Medulla oblongata (tissue), 1 donor: ENCODE data around the gene BDH2.
A peak's percentile ranks its signal among the peaks of the same experiment; 100 is the strongest.

Experiments
- DNase-seq: peaks from one replicate; pipeline ENCODE4 v3.0.0-alpha.2; 2015; ENCODE audit errors: extremely low spot score

BDH2 gene

GRCh38 chr4:103085555-103086196, 14.0 kb downstream of the BDH2 start:
- no peak for DNase-seq

- no peak for DNase-seq
These were observed 20.0 kb downstream of the BDH2 start for GRCh38 chr4:103079621-103080020.

DNA sequence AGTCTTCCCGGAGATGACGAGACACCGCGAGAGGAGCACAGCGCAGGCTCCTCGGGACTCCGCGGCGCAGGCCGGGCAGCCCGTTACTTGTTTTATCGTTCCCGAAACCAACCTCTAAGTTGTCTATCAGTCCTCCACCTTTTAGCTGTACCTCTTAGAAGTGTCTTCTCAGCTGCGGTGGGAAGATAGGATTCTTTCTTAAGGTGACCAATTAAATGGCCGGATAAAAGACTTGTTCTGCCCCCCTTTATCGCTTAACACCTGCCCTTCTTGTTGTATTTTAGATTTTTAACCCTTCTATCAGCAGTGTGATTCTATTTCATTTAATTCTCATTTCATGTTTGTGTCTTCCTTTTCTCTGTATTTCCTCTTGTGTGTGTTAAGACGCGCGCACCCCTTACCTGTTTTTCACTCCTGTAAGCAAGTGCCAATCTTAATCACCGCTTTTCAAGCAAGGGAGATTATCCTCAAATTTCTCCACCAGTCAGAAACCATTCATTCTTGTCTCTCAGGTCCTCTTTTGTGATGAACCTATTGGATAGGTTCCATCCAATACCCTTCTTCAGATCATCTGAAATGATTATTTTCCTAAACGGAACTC, 22.8 kb downstream of the BDH2 start, which contains the start of gene SLC9B2:
Gene SLC9B2 (minus strand): TSS at position 15 of the 601 bp plus-strand sequence. CDS start 9,211 bp downstream, outside the sequence.
- DNase-seq: no peak

GRCh38 chr4:103075894-103076746, 23.5 kb downstream of the BDH2 start:
- peak; percentile 59 for DNase-seq

DNA sequence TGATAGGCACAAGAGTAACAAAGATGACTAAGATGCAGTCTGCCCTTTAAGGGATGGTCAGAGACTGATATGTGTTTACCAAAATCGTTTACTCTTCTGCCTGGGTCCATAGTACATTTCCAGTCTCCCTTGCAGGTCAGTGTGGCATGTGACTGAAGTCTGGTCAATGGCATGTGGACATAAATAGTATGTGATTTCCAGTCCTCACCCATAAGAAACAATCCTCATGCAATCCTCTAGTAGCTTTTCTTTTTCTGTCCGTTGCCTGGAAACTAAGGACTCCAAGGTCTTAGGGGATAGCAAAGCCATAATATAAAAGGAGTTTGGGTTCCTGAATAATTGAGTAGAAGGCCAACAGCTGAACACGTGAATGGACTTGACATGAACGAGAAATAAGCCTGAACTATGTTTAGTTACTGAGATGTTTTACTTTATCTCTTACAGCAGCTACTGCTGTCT, 24.2 kb downstream of the BDH2 start:
- DNase-seq: peak; percentile 11

- no peak for DNase-seq
These were observed 24.7 kb downstream of the BDH2 start for GRCh38 chr4:103074744-103075434.

DNA sequence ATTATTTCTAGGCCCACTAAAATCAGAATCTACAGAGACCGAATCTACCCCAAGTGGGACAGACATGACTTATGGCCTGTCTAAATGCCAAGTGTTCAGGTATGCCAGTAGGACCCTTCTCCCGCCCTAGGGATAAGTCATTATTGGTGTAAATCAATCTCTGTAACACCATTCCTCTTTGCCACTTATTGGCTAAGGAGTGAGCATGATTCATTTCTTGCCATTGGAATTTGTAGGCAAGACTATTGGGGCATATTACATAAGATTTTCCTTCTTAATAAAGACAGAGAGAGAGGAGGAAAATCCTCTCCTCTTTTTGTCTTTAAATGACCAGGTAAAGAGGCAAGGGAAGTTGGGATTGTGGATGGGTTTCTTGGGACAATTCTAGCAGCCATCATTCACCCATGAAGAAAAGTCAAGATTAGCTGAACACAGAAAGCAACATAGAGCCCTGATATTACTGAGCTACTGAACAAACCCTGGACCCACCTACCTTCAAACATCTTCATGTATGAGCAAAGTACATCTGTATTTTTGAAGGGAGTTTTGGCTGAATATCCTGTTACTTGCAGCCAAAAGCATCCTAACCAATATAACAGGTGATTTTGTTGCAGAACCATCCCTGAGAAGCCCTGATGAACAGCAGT, 25.7 kb downstream of the BDH2 start:
- no peak for DNase-seq

GRCh38 chr4:103067841-103068547, 31.6 kb downstream of the BDH2 start:
- DNase-seq: no peak

- no peak for DNase-seq
These were observed 39.0 kb downstream of the BDH2 start for GRCh38 chr4:103060453-103061148.

GRCh38 chr4:103054030-103054429, 45.6 kb downstream of the BDH2 start:
- no peak for DNase-seq

DNA sequence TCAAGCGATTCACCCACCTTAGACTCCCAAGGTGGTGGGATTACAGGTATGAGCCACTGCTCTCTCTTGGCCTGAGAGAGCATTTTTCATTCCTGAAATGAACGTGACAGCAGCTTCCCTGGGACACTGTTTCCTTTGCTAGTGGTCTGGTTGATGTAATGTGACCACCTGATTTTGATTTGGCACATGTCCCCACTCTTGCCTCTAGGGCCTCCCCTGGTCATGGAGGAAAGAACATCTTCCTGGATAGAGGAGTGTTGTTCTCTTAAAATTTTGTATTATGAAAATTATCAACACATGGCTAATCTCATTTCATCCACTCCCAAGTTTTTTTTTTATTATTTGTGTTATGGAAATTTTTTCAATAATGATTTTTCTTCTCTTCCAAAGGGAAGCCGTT, 46.9 kb downstream of the BDH2 start:
- no peak for DNase-seq

GRCh38 chr4:103052145-103052544, 47.5 kb downstream of the BDH2 start:
- DNase-seq: no peak

DNA sequence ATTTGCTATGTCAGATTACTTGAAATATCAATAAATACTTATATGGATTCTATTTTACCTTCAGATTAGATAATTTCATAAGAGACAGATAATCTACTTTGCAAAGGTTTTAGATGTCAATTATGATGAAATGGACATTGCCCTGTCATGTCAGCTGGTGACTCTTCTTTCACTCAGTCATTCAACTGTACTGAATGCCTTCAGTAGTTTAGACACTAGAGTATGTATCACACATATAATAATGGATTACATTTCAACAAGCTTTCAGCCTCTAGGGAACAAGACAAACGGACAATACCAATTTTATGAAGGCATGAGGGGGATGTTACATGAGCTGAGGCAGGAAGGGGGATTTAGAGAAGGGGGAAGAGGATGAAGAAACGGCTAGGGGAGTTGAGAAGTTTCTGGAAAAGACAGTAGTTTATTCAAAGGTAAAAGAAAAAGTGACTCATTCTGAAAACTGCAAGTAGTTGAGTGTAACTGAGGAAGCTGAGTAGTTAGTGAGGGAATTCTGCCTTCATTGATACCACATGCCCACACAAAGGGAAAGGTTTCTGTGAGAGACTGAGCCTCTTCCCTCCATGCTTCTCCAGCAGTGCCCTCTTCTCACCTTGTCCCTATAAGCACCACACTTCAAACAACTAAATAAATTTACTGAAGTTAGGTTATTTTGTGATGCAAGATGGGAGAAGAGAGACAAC, 48.7 kb downstream of the BDH2 start:
- DNase-seq: no peak

GRCh38 chr4:103046416-103047290, 53.0 kb downstream of the BDH2 start:
- DNase-seq: peak; percentile 45

DNA sequence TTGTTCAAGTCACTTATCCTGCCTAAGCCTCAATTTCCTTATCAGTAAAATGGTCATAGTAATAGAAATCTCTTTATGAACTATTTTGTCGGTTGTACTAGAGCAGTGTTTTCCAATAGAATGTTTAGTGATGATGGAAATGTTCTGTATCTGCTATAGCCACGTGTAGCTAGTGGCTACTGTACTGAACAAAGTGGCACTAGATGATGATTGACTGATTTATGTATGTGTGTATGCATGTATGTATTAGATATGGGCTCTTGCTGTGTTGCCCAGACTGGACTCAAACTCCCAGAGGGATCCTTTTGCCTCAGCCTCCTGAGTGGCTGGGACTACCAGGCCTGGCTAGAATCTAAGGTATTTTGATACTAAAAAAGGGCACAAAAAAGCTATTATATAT, 55.5 kb downstream of the BDH2 start:
- no peak for DNase-seq

GRCh38 chr4:103036169-103036568, 63.5 kb downstream of the BDH2 start:
- no peak for DNase-seq

GRCh38 chr4:103032574-103032973, 67.1 kb downstream of the BDH2 start:
- no peak for DNase-seq

DNA sequence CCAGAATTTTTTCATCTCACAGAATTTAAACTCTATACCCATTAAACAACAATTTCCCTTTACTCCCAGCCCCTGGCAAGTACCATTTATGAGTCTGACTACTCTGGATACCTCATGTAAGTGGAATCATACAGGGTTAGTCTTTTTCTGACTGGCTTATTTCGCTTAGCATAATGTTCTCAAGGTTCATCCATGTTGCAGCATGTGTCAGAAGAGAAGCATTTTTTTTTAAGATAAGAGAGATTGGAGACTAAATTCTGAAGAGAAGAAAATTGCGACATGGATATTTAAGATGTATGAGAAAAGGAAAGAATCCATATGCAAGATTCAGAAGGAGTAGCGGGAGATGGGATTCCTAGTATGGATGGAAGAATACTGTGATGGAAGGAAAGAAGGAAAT, 68.8 kb downstream of the BDH2 start:
- no peak for DNase-seq

DNA sequence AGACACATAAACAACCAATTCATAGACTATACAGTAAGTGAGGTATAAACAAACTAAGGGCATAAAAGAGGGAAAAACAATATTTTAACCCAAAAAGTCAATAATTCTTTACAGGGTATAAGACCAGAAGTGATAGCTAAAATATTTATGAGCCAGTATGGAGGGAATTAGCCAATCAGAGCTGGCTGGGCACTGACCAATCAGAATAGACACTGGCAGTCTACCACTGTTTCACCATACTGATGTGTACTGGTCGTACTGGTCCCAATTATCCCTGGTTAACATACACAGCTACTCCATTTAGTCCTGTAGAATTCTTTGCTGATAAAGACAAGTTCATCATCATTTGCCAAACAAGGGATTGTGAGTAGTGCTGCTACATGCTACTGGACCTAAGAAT, 70.3 kb downstream of the BDH2 start:
- DNase-seq: no peak
